GM18519 (cell line): ENCODE data around the gene ADGRL2.
A peak's percentile ranks its signal among the peaks of the same experiment; 100 is the strongest.

Source experiments
- ATAC-seq: cut with Tn5 transposase; IDR thresholded peaks from one replicate; pipeline ENCODE4 v1.9.1; 2021; ENCODE audit warnings: mild to moderate bottlenecking, moderate library complexity; ENCODE audit not compliant: unreplicated experiment, low FRiP score

The ADGRL2 gene

GRCh38 chr1:81974222-81974841 is 173.6 kb downstream of the ADGRL2 start:
- no peak for ATAC-seq

GRCh38 chr1:81974883-81975555 is 174.3 kb downstream of the ADGRL2 start:
- ATAC-seq: no peak

GRCh38 chr1:81976539-81976938 is 175.8 kb downstream of the ADGRL2 start:
- no peak for ATAC-seq

GRCh38 chr1:81978945-81979344 is 178.2 kb downstream of the ADGRL2 start:
- ATAC-seq: no peak

- ATAC-seq: peak; percentile 56
Observed at GRCh38 chr1:81982523-81982922, 181.8 kb downstream of the ADGRL2 start.

GRCh38 chr1:81989524-81989923 is 188.8 kb downstream of the ADGRL2 start:
- no peak for ATAC-seq

GRCh38 chr1:81990241-81990640 is 189.5 kb downstream of the ADGRL2 start:
- ATAC-seq: no peak

- ATAC-seq: no peak
Observed at GRCh38 chr1:81998165-81998564, 197.4 kb downstream of the ADGRL2 start.

GRCh38 chr1:81999364-81999763 is 198.6 kb downstream of the ADGRL2 start:
- ATAC-seq: no peak

- no peak for ATAC-seq
Observed at GRCh38 chr1:82000221-82000620, 199.5 kb downstream of the ADGRL2 start.

- ATAC-seq: no peak
Observed at GRCh38 chr1:82001345-82001744, 200.6 kb downstream of the ADGRL2 start.

GRCh38 chr1:82007804-82008203 is 207.1 kb downstream of the ADGRL2 start:
- no peak for ATAC-seq

GRCh38 chr1:82013702-82014101 is 213.0 kb downstream of the ADGRL2 start:
- no peak for ATAC-seq

- ATAC-seq: no peak
Observed at GRCh38 chr1:82015444-82015843, 214.7 kb downstream of the ADGRL2 start.

- ATAC-seq: no peak
Observed at GRCh38 chr1:82018319-82018718, 217.6 kb downstream of the ADGRL2 start.

GRCh38 chr1:82019508-82019907 is 218.8 kb downstream of the ADGRL2 start:
- no peak for ATAC-seq

GRCh38 chr1:82030830-82031229 is 230.1 kb downstream of the ADGRL2 start:
- ATAC-seq: no peak

GRCh38 chr1:82032068-82032467 is 231.3 kb downstream of the ADGRL2 start:
- no peak for ATAC-seq

- ATAC-seq: no peak
Observed at GRCh38 chr1:82034812-82035211, 234.1 kb downstream of the ADGRL2 start.
